ENCODE results near the gene PRIM1.

DNA sequence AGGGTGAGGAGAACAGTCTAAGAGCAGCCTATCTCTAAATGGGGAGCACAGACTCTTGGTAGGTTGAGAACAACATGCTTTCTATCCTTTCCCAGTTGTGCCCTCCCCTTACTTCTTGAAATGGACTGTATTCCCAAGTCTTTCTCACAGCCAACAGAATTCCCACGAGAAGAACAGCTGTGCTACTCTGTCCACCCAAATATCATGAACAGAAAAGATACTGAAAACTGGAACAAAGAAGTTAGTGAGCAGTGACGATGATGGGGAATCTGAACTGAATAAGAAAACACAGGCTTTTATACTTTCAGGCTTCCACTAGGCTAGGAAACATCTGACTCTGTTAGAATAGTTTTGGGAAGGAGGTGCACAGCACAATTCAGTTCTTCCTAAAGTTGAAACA, 30.4 kb downstream of the PRIM1 start:
- TF ChIP-seq, protein P1, sequence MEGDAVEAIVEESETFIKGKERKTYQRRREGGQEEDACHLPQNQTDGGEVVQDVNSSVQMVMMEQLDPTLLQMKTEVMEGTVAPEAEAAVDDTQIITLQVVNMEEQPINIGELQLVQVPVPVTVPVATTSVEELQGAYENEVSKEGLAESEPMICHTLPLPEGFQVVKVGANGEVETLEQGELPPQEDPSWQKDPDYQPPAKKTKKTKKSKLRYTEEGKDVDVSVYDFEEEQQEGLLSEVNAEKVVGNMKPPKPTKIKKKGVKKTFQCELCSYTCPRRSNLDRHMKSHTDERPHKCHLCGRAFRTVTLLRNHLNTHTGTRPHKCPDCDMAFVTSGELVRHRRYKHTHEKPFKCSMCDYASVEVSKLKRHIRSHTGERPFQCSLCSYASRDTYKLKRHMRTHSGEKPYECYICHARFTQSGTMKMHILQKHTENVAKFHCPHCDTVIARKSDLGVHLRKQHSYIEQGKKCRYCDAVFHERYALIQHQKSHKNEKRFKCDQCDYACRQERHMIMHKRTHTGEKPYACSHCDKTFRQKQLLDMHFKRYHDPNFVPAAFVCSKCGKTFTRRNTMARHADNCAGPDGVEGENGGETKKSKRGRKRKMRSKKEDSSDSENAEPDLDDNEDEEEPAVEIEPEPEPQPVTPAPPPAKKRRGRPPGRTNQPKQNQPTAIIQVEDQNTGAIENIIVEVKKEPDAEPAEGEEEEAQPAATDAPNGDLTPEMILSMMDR (conservative IDR thresholded peaks at IDR 0.05; ENCODE audit: low read length), result no peak
- no peak for TF ChIP-seq EZH2phosphoT487 (IDR thresholded peaks at IDR 0.05; ENCODE audit: borderline replicate concordance)
